Retina (tissue), 1 donor: ENCODE measurements around the gene RIPK4.
A peak's percentile ranks its signal among the peaks of the same experiment; 100 is the strongest.

Experiments
- DNase-seq: peaks from one replicate; pipeline ENCODE4 v3.0.0-alpha.2; 2016

The RIPK4 gene

GRCh38 chr21:41768437-41769042 is 1.7 kb upstream of the RIPK4 start:
- DNase-seq: peak; percentile 68

GRCh38 chr21:41767606-41768436 is 969 bp upstream of the RIPK4 start:
- DNase-seq: no peak

GRCh38 chr21:41765973-41766882 is 624 bp downstream of the RIPK4 start:
- DNase-seq: no peak

- DNase-seq: no peak
Observed at GRCh38 chr21:41765420-41765821, 1.4 kb downstream of the RIPK4 start.

- DNase-seq: no peak
Observed at GRCh38 chr21:41764558-41765419, 2.1 kb downstream of the RIPK4 start.

- no peak for DNase-seq
Observed at GRCh38 chr21:41763996-41764395, 2.9 kb downstream of the RIPK4 start.

- DNase-seq: no peak
Observed at GRCh38 chr21:41763398-41763931, 3.4 kb downstream of the RIPK4 start.

GRCh38 chr21:41762753-41763152 is 4.1 kb downstream of the RIPK4 start:
- DNase-seq: no peak

- DNase-seq: no peak
Observed at GRCh38 chr21:41761934-41762635, 4.8 kb downstream of the RIPK4 start.

GRCh38 chr21:41761211-41761933 is 5.5 kb downstream of the RIPK4 start:
- no peak for DNase-seq

- no peak for DNase-seq
Observed at GRCh38 chr21:41760411-41760810, 6.4 kb downstream of the RIPK4 start.

- no peak for DNase-seq
Observed at GRCh38 chr21:41759926-41760325, 6.9 kb downstream of the RIPK4 start.

GRCh38 chr21:41759214-41759840 is 7.5 kb downstream of the RIPK4 start:
- no peak for DNase-seq

- no peak for DNase-seq
Observed at GRCh38 chr21:41758550-41758949, 8.3 kb downstream of the RIPK4 start.

GRCh38 chr21:41755934-41756773 is 10.7 kb downstream of the RIPK4 start:
- DNase-seq: no peak

GRCh38 chr21:41755258-41755933 is 11.5 kb downstream of the RIPK4 start:
- no peak for DNase-seq

GRCh38 chr21:41754479-41754891 is 12.4 kb downstream of the RIPK4 start:
- no peak for DNase-seq

GRCh38 chr21:41753006-41753898 is 13.6 kb downstream of the RIPK4 start:
- no peak for DNase-seq
